GM10248 (cell line): ENCODE results near the gene PHF20.
"Not testable (repeated sequence)": the region's sequence is repeated elsewhere in the genome, so short reads cannot be mapped to it uniquely, and the experiment has no call there.

ENCODE experiments used
- CTCF ChIA-PET: fragments of 300-600 bp; sonication (Branson Sonifier 250); formaldehyde crosslinking; extraction: SDS; loops from one replicate; lab custom pipeline; 2021; ENCODE audit warnings: antibody characterized with exemption; lab: Yijun Ruan, JAX
- POLR2A ChIA-PET: fragments of 350-650 bp; sonication (Branson Sonifier 250); formaldehyde crosslinking; extraction: SDS; loops from one replicate; lab custom pipeline; 2020; ENCODE audit warnings: antibody characterized with exemption; lab: Yijun Ruan, JAX
- DNase-seq: peaks from one replicate; pipeline ENCODE4 v3.0.0; 2012; ENCODE audit errors: extremely low spot score
- CTCF ChIP-seq: IDR thresholded peaks from 2 replicates; pipeline ENCODE4 v1.5.1; 2012; ENCODE audit warnings: mild to moderate bottlenecking, low read depth; ENCODE audit errors: extremely low read depth, missing control alignments, control extremely low read depth

PHF20 gene

DNA sequence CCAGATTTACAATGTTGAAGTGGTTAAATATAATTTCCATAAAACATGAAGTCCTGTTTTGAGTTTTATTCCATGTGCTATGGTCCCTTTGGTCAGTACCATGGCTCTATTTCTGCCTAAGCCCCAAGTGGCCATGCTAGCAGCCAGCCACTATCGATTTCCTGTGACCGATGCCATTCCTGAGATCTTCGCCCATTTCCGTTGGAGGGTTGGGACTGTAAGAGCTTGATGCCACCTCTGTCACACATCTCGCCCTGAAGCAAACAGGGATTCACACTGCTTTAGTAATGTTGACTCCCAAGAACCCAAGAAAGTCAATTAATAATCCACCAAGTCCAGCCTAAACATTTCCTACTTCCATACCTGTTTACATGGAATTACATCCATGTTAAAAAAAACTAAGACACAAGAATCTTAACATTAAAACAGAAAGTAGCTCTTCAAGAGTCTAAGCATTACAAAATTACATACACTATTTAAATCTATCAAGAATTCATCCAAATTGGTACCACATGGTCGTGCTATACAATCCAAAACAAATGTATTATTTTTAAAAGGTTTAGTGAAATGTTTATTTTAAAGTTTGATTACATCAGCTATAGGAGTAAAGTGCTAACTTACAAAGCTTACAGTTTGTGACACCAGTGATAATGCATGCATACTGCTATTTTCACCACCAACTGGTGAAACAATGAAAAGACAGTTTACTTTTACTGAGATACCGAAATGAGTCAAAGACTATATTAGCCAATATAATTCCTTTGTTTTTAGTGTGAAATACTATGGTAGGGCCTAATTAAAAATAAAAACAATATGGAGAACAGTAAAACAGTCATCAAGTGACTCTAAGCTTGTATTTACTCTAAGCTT lies 32.3 kb upstream of the PHF20 start:
- ChIA-PET POLR2A (interaction anchor here (0.6 to 7.4 kb wide), 6 partner anchors 9 to 215 kb away, joined by 3 to 81 read pairs (median 4); partner anchors contain the start of gene SCAND1), CTCF (interaction anchor here (0.9 to 1.9 kb wide), 5 partner anchors 11 to 145 kb away, joined by 3 to 4 read pairs (median 4); no protein-coding TSS in a partner anchor)
- no peak for DNase-seq
- no peak for TF ChIP-seq CTCF

DNA sequence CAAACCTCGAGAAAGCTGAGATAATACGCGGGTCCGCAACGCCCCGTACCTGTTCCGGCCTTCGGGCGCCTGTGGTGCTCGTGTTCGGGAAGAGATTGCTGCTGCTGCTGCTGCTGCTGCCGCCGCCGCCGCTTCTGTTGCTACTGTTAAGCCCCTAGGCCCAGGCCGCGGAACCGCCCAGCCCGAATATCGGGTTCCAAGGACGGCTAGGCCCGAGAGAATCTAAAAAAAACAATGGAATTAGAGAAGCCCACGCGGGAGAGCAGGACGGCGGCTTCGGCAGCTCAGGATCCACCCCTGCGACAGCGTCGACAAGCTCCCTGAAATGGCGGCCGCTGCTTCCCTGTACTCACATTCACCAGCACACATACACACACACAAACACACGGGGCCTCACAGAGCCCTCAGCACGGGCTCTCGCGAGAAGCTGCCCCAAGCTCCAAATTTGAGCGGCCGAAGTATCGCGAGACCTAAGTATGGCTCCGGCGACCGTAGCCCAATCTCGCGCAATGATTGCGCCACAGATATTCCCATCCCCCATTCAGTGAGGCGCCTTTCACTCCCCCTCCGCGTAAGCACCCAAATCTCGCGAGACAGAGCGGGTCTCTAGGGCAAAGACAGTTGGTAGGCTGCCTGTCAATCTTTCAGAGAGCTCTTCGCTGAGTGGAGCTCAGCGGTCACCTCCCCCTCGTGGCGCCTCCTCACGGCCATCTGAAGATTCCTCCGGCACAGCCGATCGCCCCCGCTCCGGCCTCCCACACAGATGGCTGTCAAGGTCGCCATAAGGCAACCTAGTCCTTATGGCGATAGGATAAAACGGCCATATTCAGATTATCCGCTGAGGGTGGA lies 29.7 kb upstream of the PHF20 start, which contains the start of gene RBM39:
RBM39 (minus strand) TSS at position 369 of the 849 bp plus-strand sequence. CDS start 1,386 bp downstream, outside the sequence.
- ChIA-PET POLR2A (interaction anchor here (0.6 to 7.4 kb wide), 22 partner anchors 9 to 1466 kb away, joined by 3 to 81 read pairs (median 4); partner anchors contain the start of genes PHF20, SCAND1 and SPAG4), CTCF (interaction anchor here (0.8 to 6.3 kb wide), 9 partner anchors 9 to 142 kb away, joined by 3 to 27 read pairs (median 4); partner anchors contain the start of gene PHF20)
- peak; percentile 95 for DNase-seq
- peak; percentile 7 for TF ChIP-seq CTCF

- peak; percentile 58 for DNase-seq
- TF ChIP-seq CTCF: no peak
- POLR2A ChIA-PET: interaction anchor here (0.6 to 7.4 kb wide), 22 partner anchors 8 to 1465 kb away, joined by 3 to 81 read pairs (median 4); partner anchors contain the start of genes PHF20, SCAND1 and SPAG4
- CTCF ChIA-PET: interaction anchor here (0.7 to 6.3 kb wide), 8 partner anchors 9 to 141 kb away, joined by 3 to 27 read pairs (median 4); partner anchors contain the start of gene PHF20
Observed at GRCh38 chr20:35742741-35743523, 28.9 kb upstream of the PHF20 start.

DNA sequence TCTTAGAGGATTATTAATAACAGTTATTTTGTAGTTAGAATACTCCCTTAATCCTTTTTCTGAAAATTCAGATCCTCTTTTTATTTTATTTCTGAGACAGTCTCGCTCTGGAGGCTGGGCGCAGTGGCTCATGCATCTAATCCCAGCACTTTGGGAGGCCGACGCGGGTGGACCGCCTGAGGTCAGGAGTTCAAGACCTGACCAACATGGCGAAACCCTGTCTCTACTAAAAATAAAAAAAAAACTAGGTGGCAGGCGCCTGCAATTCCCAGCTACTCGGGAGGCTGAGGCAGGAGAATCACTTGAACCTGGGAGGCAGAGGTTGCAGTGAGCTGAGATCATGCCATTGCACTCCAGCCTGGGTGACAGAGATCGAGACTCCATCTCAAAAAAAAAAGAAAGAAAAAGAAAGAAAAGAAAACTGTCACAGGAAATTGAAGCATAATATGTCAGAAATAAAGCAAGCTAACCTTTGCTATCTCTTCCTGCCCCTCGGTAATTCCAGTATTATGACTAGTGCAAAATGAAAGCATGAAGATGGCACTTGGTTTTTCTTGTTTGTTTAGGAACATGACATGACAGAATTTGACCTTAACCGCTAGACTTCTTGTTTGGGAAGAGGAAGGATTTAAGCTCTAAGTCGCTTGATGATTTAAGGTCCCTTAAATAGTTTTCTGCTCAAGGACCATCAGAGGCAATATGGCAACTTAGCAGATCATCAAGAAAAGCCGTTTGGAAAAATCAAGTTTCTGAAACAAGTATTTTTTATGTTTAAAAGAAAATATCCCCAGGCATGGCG lies 27.9 kb upstream of the PHF20 start:
- DNase-seq: no peak
- TF ChIP-seq CTCF: no peak
- POLR2A ChIA-PET: interaction anchor here (0.7 to 7.4 kb wide), 6 partner anchors 10 to 127 kb away, joined by 3 to 81 read pairs (median 6); partner anchors contain the start of gene PHF20
- CTCF ChIA-PET: interaction anchor here (0.7 to 6.3 kb wide), 5 partner anchors 8 to 27 kb away, joined by 3 to 27 read pairs (median 5); partner anchors contain the start of gene PHF20

GRCh38 chr20:35744492-35744841 lies 27.3 kb upstream of the PHF20 start:
- ChIA-PET POLR2A (interaction anchor here (0.7 to 7.4 kb wide), 5 partner anchors 9 to 127 kb away, joined by 3 to 81 read pairs (median 4); no protein-coding TSS in a partner anchor), CTCF (interaction anchor here (1.7 to 6.3 kb wide), 2 partner anchors 12 to 27 kb away, joined by 3 to 27 read pairs; partner anchors contain the start of gene PHF20)
- DNase-seq: not testable (repeated sequence)
